GM12878 (cell line): ENCODE measurements around the gene CEP83. TPM values are rescaled to one million over a fixed set of nuclear protein-coding genes. Genes with fewer than 3 reads are reported as not detected.

Experiments used
- ATAC-seq: fragments of 200-7000 bp; cut with Tn5 transposase; 3 replicates; pipeline ENCODE4 v1.9.1; 2020; ENCODE audit warnings: mild to moderate bottlenecking, moderate library complexity
- BruUV-seq: library from RNA; stranded (reverse); fragments of 400-500 nt; replicated peaks from 2 replicates; lab custom pipeline; 2021; lab: Mats Ljungman, UMichigan
- CTCF ChIA-PET: fragments of 300-600 bp; sonication (Branson Sonifier 250); formaldehyde crosslinking; extraction: SDS; loops from one replicate; lab custom pipeline; 2021; ENCODE audit warnings: inconsistent platforms; lab: Yijun Ruan, JAX
- POLR2A ChIA-PET: fragments of 350-600 bp; formaldehyde crosslinking; extraction: SDS; loops from one replicate; lab custom pipeline; 2021; ENCODE audit warnings: inconsistent platforms; lab: Charles Lee
- RAD21 ChIA-PET: fragments of 300-600 bp; sonication (Branson Sonifier 250); formaldehyde crosslinking; loops from one replicate; lab custom pipeline; 2023; ENCODE audit warnings: antibody characterized with exemption; ENCODE audit not compliant: unreplicated experiment; lab: Charles Lee
- SMC1A ChIA-PET: fragments of 300-600 bp; sonication (Branson Sonifier 250); formaldehyde crosslinking; loops from one replicate; lab custom pipeline; 2023; ENCODE audit not compliant: unreplicated experiment, uncharacterized antibody; lab: Charles Lee
- DNase-seq: peaks from one replicate; pipeline ENCODE4 v3.0.0-alpha.2; 2011; ENCODE audit warnings: low read depth, low spot score
- FAIRE-seq: peaks from 3 replicates; lab custom pipeline; 2011; peaks lifted over from hg19 to GRCh38; lab: Jason Lieb, UNC
- H2AFZ ChIP-seq: 2 replicates; pipeline ENCODE4 v1.6.0; 2011; ENCODE audit warnings: low read depth, low read length, control low read depth; ENCODE audit not compliant: control insufficient read depth
- H3K27ac ChIP-seq: 2 replicates; pipeline ENCODE4 v1.5.1; 2011; ENCODE audit warnings: control low read depth; ENCODE audit not compliant: control insufficient read depth, insufficient read depth
- H3K27me3 ChIP-seq, 2 experiments: replicated peaks in 1 of 2; 2 replicates each; pipeline versions ENCODE4 v1.6.0 to v1.6.1; 2011; ENCODE audit warnings: low read length in 1 of 2; ENCODE audit not compliant: control insufficient read depth in 2 of 2, insufficient read depth in 2 of 2
- H3K36me3 ChIP-seq, 2 experiments: 2 replicates each; pipeline ENCODE4 v1.5.1; 2011; ENCODE audit warnings: low read length in 1 of 2; ENCODE audit not compliant: control insufficient read depth in 2 of 2, insufficient read depth in 2 of 2
- H3K4me1 ChIP-seq: 2 replicates; pipeline ENCODE4 v1.6.1; 2011; ENCODE audit warnings: mild to moderate bottlenecking, low read length, moderate library complexity, mixed read lengths; ENCODE audit not compliant: control insufficient read depth, insufficient read depth
- H3K4me2 ChIP-seq: 2 replicates; pipeline ENCODE4 v1.6.0; 2011; ENCODE audit warnings: control low read depth; ENCODE audit not compliant: control insufficient read depth, insufficient read depth
- H3K4me3 ChIP-seq: fragments of 200-600 bp; sonication (generic); 2 replicates; pipeline ENCODE4 v1.5.1; 2016
- H3K79me2 ChIP-seq: 2 replicates; pipeline ENCODE4 v1.6.0; 2011; ENCODE audit warnings: low read length; ENCODE audit not compliant: control insufficient read depth, insufficient read depth
- H3K9ac ChIP-seq: 2 replicates; pipeline ENCODE4 v1.8.0; 2011; ENCODE audit warnings: low read length, control low read depth, mixed read lengths; ENCODE audit not compliant: control insufficient read depth, insufficient read depth
- H3K9me3 ChIP-seq: replicated peaks from 3 replicates; pipeline ENCODE4 v1.5.1; 2011; ENCODE audit warnings: mild to moderate bottlenecking, low read length; ENCODE audit not compliant: control insufficient read depth, insufficient read depth
- H4K20me1 ChIP-seq: 2 replicates; pipeline ENCODE4 v1.6.0; 2011; ENCODE audit not compliant: control insufficient read depth, insufficient read depth
- BHLHE40 ChIP-seq, 2 experiments: fragments of 450-650 bp in 1 of 2; IDR thresholded peaks; 2 replicates each; pipeline ENCODE4 v1.6.1; 2011 to 2017; ENCODE audit warnings: low read depth in 2 of 2, borderline replicate concordance in 1 of 2, improper control_type of control experiment in 1 of 2, low read length in 1 of 2, mild to moderate bottlenecking in 1 of 2
- CHD2 ChIP-seq: IDR thresholded peaks from 2 replicates; pipeline ENCODE4 v1.6.1; 2011; ENCODE audit warnings: low read depth, low read length, improper control_type of control experiment, borderline replicate concordance
- RAD51 ChIP-seq: fragments of 450-650 bp; IDR thresholded peaks from 2 replicates; pipeline ENCODE4 v1.6.1; 2016; ENCODE audit warnings: moderate library complexity, mild to moderate bottlenecking, inconsistent platforms
- YY1 ChIP-seq: IDR thresholded peaks from 2 replicates; pipeline ENCODE4 v1.6.1; 2011; ENCODE audit warnings: low read depth, mild to moderate bottlenecking, low read length
- ZBED1 ChIP-seq: IDR thresholded peaks from 2 replicates; pipeline ENCODE4 v1.6.1; 2016; ENCODE audit warnings: borderline replicate concordance
- ZNF384 ChIP-seq: IDR thresholded peaks from 2 replicates; pipeline ENCODE4 v1.6.1; 2012; ENCODE audit warnings: low read depth, mild to moderate bottlenecking, low read length, improper control_type of control experiment, borderline replicate concordance
- WGBS: methylation state at CpG from one replicate; pipeline ENCODE4 v1.1.6; 2016; ENCODE audit warnings: low lambda C conversion rate; ENCODE audit not compliant: insufficient replicate concordance, insufficient coverage; ENCODE audit errors: missing lambda C conversion rate; 5-methylcytosine and 5-hydroxymethylcytosine counted together
- in situ Hi-C: fragments of 300-500 bp; cut with MboI; formaldehyde crosslinking; loops from 9 replicates; pipeline ENCODE4 v1.14.3; 2018; ENCODE audit warnings: mixed read lengths
- intact Hi-C: fragments of 100-400 bp; cut with micrococcal nuclease; formaldehyde crosslinking; loops from one replicate; pipeline ENCODE4 v1.14.2; 2022; ENCODE audit not compliant: unreplicated experiment
- polyA plus RNA-seq, 11 experiments: library from polyadenylated mRNA; depleted of rRNA in 4 of 11; unstranded in 6 of 11; stranded (reverse) in 5 of 11; fragments of >200 nt; fragmentation: Nextera tagmentation in 4 of 11; fragmentation: Illumina TruSeq in 1 of 11; extraction: Ambion mirVana in 4 of 11; extraction: Trizol in 1 of 11; gene quantifications; 1 replicate in 1 of 11; 2 replicates in 10 of 11; pipeline versions ENCODE4 v1.2.1 to v1.2.3, GENCODE V29; 2011 to 2016; ENCODE audit warnings: inconsistent platforms in 2 of 11, missing spikeins in 2 of 11, low read depth in 1 of 11
- total RNA-seq, 4 experiments: library from RNA; depleted of rRNA in 3 of 4; stranded (reverse); fragments of >200 nt in 3 of 4; fragmentation: Illumina TruSeq in 1 of 4; extraction: Trizol in 1 of 4; gene quantifications; 2 replicates each; pipeline versions ENCODE4 v1.2.1 to v1.2.3, GENCODE V29; 2013 to 2021

The CEP83 gene
- total and polyA plus RNA-seq, 10 of the 15 experiments (the other 5 are each of a cell fraction or from before 2014, with no cell fraction given) = 4.3 to 39.0 (median 22.5) TPM

DNA sequence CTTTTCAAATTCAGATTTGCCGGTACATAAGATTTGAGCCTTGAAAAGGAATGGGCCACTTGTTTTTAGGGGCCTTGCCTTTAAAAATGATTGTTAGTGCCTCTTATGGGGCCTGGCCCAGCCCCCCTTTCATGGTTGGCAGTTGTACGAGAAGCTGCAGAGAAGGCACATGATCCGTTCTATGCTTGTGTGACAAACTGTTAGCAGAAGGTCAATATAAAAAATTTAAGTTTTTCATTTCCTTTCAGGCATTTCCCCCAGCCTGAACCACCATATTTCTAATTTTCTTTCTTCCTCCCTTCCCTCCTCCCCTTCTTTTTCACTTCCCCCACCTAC, 192.2 kb downstream of the CEP83 start:
- peak overlapping the region; percentile 30; the same call in 1 of the 2 replicates for H3K9ac ChIP-seq
- in situ Hi-C loops = no loop called here
- ChIA-PET RAD21 (interaction anchor here (3.6 to 4.8 kb wide), 3 partner anchors 24 to 116 kb away, joined by 17 to 42 read pairs (median 18); no protein-coding TSS in a partner anchor), POLR2A (no interaction called here), SMC1A (interaction anchor here (1.1 to 3.8 kb wide), 6 partner anchors 8 to 62 kb away, joined by 3 to 23 read pairs (median 6); no protein-coding TSS in a partner anchor), CTCF (interaction anchor here (0.7 kb wide), 1 partner anchor 46 kb away, joined by 3 read pairs; no protein-coding TSS in a partner anchor)
- H2AFZ ChIP-seq = no peak overlapping the region; the same call in 1 of the 2 replicates
- intact Hi-C loops = no loop called here
- H3K4me2 ChIP-seq = peak overlapping the region; percentile 56; the same call in 1 of the 2 replicates
- peaks cover 7 to 25% of the 10 kb centered on the region in 2 experiments for H3K36me3 ChIP-seq
- FAIRE-seq (no peak), ATAC-seq (peak; percentile 2; the same call in 2 of the 3 replicates), DNase-seq (no peak)
- peak overlapping the region; percentile 66 for H3K27ac ChIP-seq
- H3K4me1 ChIP-seq = peaks cover 79% of the 10 kb centered on the region
- 35% methylated on average over 3 of the region's 3 CpGs for WGBS
- H3K79me2 ChIP-seq = no peaks in the 10 kb centered on the region
- H3K9me3 ChIP-seq = no peaks in the 10 kb centered on the region; the same call in 2 of the 3 replicates
- no peaks in the 10 kb centered on the region for H4K20me1 ChIP-seq
- no peaks in the 10 kb centered on the region for H3K27me3 ChIP-seq
- TF ChIP-seq YY1 = 0 out of 2 replicates have a peak, but pooled peaks have one; percentile 7
- TF ChIP-seq ZNF384 = no peak
- TF ChIP-seq RAD51 = peak; percentile 56; the same call in 1 of the 2 replicates
- no peak for TF ChIP-seq ZBED1
- 0 out of 2 replicates have a peak, but pooled peaks have one; percentile 23 for TF ChIP-seq CHD2
- TF ChIP-seq BHLHE40 (IDR thresholded peaks at IDR 0.05; ENCODE audit: borderline replicate concordance in 1 of 2, low read depth in 2 of 2, low read length in 1 of 2) = peak in 1 of 2 experiments; percentile 8; a peak in 1 of 4 replicates
- BruUV-seq = no TSS peak
- H3K4me3 ChIP-seq = no peak overlapping the region
